Peyer's patch (tissue), 4 donors: Measurements from ENCODE around the gene C1QTNF9.

ENCODE experiments used
- POLR2A ChIP-seq, 2 donors: fragments of 450-650 bp; IDR thresholded peaks; one replicate each; pipeline ENCODE4 v1.5.1; 2017; ENCODE audit warnings: antibody characterized with exemption in 2 of 2, mild to moderate bottlenecking in 2 of 2, moderate library complexity in 2 of 2
- TF ChIP-seq, protein P1 (sequence below), 6 experiments: fragments of 450-650 bp in 4 of 6; fragments of 200-600 bp in 2 of 6; sonication (generic) in 1 of 6; IDR thresholded peaks; one replicate each; pipeline ENCODE4 v1.5.1; 2017 to 2019; ENCODE audit warnings: antibody characterized with exemption in 6 of 6, mild to moderate bottlenecking in 3 of 6, moderate library complexity in 1 of 6

DNA sequence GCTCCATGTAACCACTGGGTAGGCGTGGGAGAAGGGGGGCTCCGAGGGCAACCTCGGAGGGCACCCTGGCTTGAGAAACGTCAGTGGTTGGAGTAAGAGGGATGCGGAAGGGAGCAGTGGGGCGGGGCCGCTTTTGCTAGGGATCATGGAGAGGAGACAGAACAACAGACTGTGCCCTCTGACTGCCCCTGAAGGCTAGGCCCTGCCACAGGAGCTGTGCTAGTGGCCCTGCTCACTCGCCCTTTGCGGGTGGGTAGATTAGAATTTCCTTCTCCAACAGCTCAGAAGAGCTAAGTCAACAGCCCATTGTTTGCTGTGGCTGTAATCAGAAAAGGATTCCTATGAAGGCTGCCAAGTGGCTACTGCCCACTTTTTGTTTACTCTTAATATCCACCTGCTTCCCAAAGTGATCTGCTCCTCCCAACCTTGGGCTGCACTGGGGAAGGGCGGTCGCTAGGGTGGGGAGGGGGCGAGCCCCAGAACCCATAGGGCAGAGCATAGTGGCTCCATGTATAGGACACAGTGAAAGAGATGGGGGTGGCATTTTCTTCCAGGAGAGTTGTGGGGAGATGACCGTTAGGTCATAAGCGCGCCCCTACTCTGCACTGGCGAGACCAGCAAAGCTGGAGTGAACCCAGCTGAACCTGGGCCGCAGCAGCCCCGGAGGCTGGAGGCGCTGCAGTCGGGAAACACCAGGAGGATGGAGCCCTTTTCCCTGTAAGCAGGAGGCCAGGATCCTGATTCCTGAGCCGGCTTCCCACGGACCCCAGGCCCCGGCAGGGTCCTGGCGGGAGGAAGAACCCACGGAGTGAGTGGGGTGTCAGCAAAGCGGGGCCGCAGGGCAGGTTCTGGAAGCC, 1.9 kb upstream of the C1QTNF9 start:
- TF ChIP-seq, protein P1, sequence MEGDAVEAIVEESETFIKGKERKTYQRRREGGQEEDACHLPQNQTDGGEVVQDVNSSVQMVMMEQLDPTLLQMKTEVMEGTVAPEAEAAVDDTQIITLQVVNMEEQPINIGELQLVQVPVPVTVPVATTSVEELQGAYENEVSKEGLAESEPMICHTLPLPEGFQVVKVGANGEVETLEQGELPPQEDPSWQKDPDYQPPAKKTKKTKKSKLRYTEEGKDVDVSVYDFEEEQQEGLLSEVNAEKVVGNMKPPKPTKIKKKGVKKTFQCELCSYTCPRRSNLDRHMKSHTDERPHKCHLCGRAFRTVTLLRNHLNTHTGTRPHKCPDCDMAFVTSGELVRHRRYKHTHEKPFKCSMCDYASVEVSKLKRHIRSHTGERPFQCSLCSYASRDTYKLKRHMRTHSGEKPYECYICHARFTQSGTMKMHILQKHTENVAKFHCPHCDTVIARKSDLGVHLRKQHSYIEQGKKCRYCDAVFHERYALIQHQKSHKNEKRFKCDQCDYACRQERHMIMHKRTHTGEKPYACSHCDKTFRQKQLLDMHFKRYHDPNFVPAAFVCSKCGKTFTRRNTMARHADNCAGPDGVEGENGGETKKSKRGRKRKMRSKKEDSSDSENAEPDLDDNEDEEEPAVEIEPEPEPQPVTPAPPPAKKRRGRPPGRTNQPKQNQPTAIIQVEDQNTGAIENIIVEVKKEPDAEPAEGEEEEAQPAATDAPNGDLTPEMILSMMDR (IDR thresholded peaks at IDR 0.05): no peak
- TF ChIP-seq POLR2A (IDR thresholded peaks at IDR 0.05): no peak
